Stomach (tissue), 9 donors: Measurements from ENCODE around the gene SUSD2. TPM values are rescaled to one million over a fixed set of nuclear protein-coding genes. Genes with fewer than 3 reads are reported as not detected.

Source experiments
- DNase-seq, 2 donors: peaks; one replicate each; pipeline versions ENCODE4 v3.0.0 to v3.0.0-alpha.2; 2013 to 2019
- H3K27ac ChIP-seq, 5 donors: fragments of 200-600 bp in 4 of 5; sonication (generic) in 4 of 5; one replicate each; pipeline ENCODE4 v1.5.1; 2013 to 2019; ENCODE audit warnings: mild to moderate bottlenecking in 1 of 5, moderate library complexity in 1 of 5
- H3K27me3 ChIP-seq, 3 donors: fragments of 200-600 bp; sonication (generic); one replicate each; pipeline ENCODE4 v1.5.1; 2017 to 2019; ENCODE audit warnings: mixed run types in 1 of 3
- H3K36me3 ChIP-seq, 4 donors: fragments of 200-600 bp; sonication (generic); 1 replicate in 3 of 4; 2 replicates in 1 of 4; pipeline ENCODE4 v1.5.1; 2016 to 2019
- H3K4me1 ChIP-seq, 4 donors: fragments of 200-600 bp; sonication (generic); one replicate each; pipeline ENCODE4 v1.5.1; 2016 to 2019
- H3K4me3 ChIP-seq, 4 donors: fragments of 200-600 bp; sonication (generic) in 3 of 4; one replicate each; pipeline ENCODE4 v1.5.1; 2016 to 2019; ENCODE audit warnings: mild to moderate bottlenecking in 1 of 4
- H3K9me3 ChIP-seq, 4 donors: fragments of 200-600 bp; sonication (generic); one replicate each; pipeline ENCODE4 v1.5.1; 2016 to 2019
- EP300 ChIP-seq: sonication (generic); formaldehyde crosslinking; IDR thresholded peaks from one replicate; pipeline ENCODE4 v1.6.1; 2017; ENCODE audit warnings: antibody characterized with exemption
- POLR2A ChIP-seq, 4 donors: fragments of 450-650 bp; IDR thresholded peaks; one replicate each; pipeline ENCODE4 v1.6.1; 2016; ENCODE audit warnings: antibody characterized with exemption in 4 of 4, control low read depth in 2 of 4, mild to moderate bottlenecking in 1 of 4, moderate library complexity in 1 of 4
- POLR2AphosphoS5 ChIP-seq, 3 donors: sonication (generic); formaldehyde crosslinking; IDR thresholded peaks; one replicate each; pipeline ENCODE4 v1.6.1; 2016; ENCODE audit warnings: antibody characterized with exemption in 3 of 3
- WGBS, 5 donors: extraction: QIAGEN DNeasy Blood & Tissue Kit in 3 of 5; methylation state at CpG; one replicate each; pipeline versions ENCODE4 v1.1.5 to v1.1.7; 2013 to 2018; 5-methylcytosine and 5-hydroxymethylcytosine counted together
- intact Hi-C: fragments of 100-400 bp; cut with DNase I; formaldehyde crosslinking; loops from one replicate; pipeline ENCODE4 v1.15.1; 2023; ENCODE audit warnings: low total_unique reads
- polyA plus RNA-seq, 3 donors: library from polyadenylated mRNA; stranded (reverse); fragments of 200-250 nt; gene quantifications; one replicate each; pipeline ENCODE4 v1.2.3, GENCODE V29; 2013
- total RNA-seq, 5 donors: library from RNA; depleted of rRNA; stranded (reverse); fragments of >200 nt; gene quantifications; one replicate each; pipeline versions ENCODE4 v1.1.0 to v1.2.3, GENCODE V29; 2014 to 2016
- TF ChIP-seq, protein P1 (sequence below), 7 experiments: fragments of 450-650 bp in 4 of 7; fragments of 200-600 bp in 3 of 7; sonication (generic) in 3 of 7; IDR thresholded peaks; one replicate each; pipeline ENCODE4 v1.5.1; 2016 to 2019; ENCODE audit warnings: antibody characterized with exemption in 7 of 7, control low read depth in 2 of 7, mild to moderate bottlenecking in 1 of 7
- donor health status: healthy with polysubstance abuse.
- donor health status: Bipolar disorder and iron deficiency.
- donor health status: healthy.

Gene SUSD2
- total and polyA plus RNA-seq, 8 donors, result 0.58 to 29.9 (median 4.4) TPM

DNA sequence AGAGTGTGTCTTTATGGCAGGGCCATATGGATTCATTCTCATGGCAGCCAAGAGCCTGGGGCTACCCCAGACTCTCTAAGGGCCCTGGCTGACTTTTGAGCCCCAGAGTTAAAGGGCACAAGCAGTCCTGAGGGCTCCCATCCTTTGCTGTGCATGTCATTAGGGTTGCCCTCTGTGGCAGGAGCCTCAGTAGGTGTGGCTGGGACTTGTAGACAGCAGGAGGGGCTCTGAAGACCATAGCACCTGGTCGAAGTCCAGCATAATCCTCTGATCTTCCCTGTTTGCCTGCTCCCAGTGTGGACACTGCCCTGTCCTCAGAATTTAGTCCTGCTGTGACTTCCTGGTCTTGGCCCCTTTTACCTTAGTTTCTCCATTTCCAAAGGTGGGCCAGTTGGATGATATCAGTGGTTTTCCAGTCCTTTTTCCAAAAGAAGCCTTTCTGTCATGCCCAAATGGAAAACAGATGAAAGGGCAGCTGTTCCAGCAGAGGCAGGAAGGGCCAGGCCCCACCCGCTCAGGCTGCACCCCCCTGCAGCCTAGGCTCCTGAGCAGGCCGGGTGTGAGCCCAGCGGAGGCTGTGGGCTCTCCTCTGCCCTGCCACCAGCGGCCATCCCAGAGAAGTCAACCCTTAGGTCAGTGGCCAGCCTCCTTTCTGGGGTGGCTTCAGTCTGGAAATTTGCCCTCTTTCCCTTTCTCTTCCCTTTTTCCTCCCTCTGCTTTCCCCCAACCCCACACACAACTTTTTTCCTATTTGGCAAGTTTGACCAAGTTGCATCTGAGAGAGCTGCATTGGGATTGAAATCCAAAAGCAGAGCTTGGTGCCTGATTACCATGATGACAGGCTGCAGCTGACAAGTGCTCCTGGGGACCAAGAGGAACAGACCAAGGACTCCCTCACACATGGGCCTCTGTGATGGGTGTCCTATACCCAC, 32.8 kb upstream of the SUSD2 start:
- WGBS, 5 donors, result 82 to 89% (median 85%) methylated on average over 4 to 5 of the region's 5 CpGs

DNA sequence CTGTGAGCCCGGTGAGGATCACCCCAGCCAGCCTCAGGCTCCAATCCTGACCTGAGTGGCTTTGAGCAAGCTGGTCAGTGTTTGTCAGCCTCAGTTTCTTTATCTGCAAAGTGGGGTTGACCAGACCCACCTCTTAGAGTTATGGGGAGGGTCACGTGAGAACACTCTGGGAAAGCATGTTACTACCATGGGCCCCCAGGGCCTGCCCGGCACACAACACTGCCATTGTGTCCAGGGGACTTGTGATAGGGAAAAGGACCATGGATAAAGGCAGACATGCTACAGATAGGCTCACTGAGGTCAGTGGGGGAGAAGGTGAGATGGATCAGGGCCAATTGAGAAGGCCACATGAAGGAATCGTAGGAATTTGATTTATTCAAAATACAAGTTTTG, 32.1 kb upstream of the SUSD2 start:
- Histone ChIP-seq H3K27me3 (no peaks in the 10 kb centered on the region), H3K27ac (peak overlapping the region in 3 of 5 donors; percentile 78 to 89 (median 86)), H3K9me3 (no peaks in the 10 kb centered on the region), H3K4me3 (no peak overlapping the region), H3K36me3 (peaks cover 0 to 18% (median 12%) of the 10 kb centered on the region in 4 donors), H3K4me1 (peaks cover 42 to 76% (median 58%) of the 10 kb centered on the region in 4 donors)
- intact Hi-C loops, result no loop called here
- WGBS, 5 donors, result 93 to 98% (median 95%) methylated on average over 4 of the region's 4 CpGs
- TF ChIP-seq, protein P1, sequence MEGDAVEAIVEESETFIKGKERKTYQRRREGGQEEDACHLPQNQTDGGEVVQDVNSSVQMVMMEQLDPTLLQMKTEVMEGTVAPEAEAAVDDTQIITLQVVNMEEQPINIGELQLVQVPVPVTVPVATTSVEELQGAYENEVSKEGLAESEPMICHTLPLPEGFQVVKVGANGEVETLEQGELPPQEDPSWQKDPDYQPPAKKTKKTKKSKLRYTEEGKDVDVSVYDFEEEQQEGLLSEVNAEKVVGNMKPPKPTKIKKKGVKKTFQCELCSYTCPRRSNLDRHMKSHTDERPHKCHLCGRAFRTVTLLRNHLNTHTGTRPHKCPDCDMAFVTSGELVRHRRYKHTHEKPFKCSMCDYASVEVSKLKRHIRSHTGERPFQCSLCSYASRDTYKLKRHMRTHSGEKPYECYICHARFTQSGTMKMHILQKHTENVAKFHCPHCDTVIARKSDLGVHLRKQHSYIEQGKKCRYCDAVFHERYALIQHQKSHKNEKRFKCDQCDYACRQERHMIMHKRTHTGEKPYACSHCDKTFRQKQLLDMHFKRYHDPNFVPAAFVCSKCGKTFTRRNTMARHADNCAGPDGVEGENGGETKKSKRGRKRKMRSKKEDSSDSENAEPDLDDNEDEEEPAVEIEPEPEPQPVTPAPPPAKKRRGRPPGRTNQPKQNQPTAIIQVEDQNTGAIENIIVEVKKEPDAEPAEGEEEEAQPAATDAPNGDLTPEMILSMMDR (IDR thresholded peaks at IDR 0.05), result no peak
- TF ChIP-seq POLR2AphosphoS5 (IDR thresholded peaks at IDR 0.05), result no peak
- no peak for TF ChIP-seq POLR2A (IDR thresholded peaks at IDR 0.05)
- DNase-seq, result no peak

More for the DNA sequence above, 32.8 kb upstream of the SUSD2 start:
- Histone ChIP-seq H3K4me1 (peaks cover 42 to 76% (median 59%) of the 10 kb centered on the region in 4 donors), H3K36me3 (peaks cover 0 to 17% (median 11%) of the 10 kb centered on the region in 4 donors), H3K27me3 (no peaks in the 10 kb centered on the region), H3K27ac (peak overlapping the region in 4 of 5 donors; percentile 65 to 89 (median 82)), H3K4me3 (no peak overlapping the region), H3K9me3 (no peaks in the 10 kb centered on the region)
- intact Hi-C loops, result no loop called here
- no peak for DNase-seq
- no peak for TF ChIP-seq EP300
- TF ChIP-seq, protein P1 (IDR thresholded peaks at IDR 0.05), result no peak
- TF ChIP-seq POLR2AphosphoS5 (IDR thresholded peaks at IDR 0.05), result no peak
- TF ChIP-seq POLR2A (IDR thresholded peaks at IDR 0.05), result no peak

DNA sequence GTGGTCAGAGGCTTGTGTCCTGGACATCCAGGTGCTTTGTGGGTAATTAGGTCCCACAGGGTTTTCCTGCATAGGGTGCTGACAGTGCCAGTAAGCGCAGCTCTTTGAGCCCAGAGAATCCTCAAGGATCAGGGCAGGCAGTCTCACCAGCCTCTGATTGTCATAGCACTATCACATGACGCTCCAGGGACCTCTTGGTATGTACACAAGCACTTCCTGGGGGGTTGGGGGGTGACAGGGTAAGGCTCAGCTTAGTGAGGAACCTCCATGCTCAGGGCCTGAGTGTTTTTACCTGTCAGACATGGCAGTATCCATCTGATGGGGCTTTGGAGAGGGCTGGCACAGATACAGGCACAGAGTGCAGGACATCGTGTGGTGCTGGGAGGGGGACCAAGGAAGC, 27.9 kb upstream of the SUSD2 start:
- intact Hi-C loops, result loop anchor here (10.0 kb wide), 1 partner anchor 139 kb away; the partner anchor contains the start of gene CABIN1
- H3K4me1 ChIP-seq, result peaks cover 31 to 73% (median 54%) of the 10 kb centered on the region in 4 donors
- no peaks in the 10 kb centered on the region for H3K27me3 ChIP-seq
- no peak overlapping the region for H3K4me3 ChIP-seq
- DNase-seq, result peak in 1 of 2 donors; percentile 50
- peak overlapping the region in 4 of 5 donors; percentile 48 to 68 (median 66) for H3K27ac ChIP-seq
- TF ChIP-seq EP300 (no peak), POLR2AphosphoS5 (IDR thresholded peaks at IDR 0.05) (no peak), POLR2A (IDR thresholded peaks at IDR 0.05) (no peak)
- TF ChIP-seq, protein P1 (IDR thresholded peaks at IDR 0.05), result no peak
- no peaks in the 10 kb centered on the region for H3K9me3 ChIP-seq
- H3K36me3 ChIP-seq, result peaks cover 0 to 18% (median 12%) of the 10 kb centered on the region in 4 donors
- WGBS, 5 donors, result 63 to 84% (median 69%) methylated on average over 3 of the region's 3 CpGs

DNA sequence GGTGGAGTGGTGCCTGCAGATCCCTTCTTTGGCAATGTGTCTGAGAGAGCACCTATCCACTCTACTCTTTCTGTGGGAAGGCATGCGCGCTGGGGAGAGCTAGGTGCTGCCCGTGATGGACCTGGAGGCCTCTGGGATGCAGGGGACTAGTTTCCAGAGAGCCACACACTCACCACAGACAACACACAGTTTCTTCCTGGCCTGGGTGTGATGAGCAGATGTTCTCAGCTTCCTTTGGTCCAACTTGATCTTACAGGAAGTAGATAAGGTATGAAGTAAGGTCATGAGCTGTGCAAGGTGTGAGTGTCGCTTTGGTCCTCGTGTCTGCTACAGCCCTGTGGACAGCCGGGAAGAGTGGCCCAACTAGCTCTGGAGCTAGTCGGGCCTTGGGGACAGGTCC, 27.3 kb upstream of the SUSD2 start:
- H3K27ac ChIP-seq, result peak overlapping the region in 4 of 5 donors; percentile 48 to 68 (median 66)
- H3K4me3 ChIP-seq, result no peak overlapping the region
- intact Hi-C loops, result loop anchor here (10.0 kb wide), 1 partner anchor 139 kb away; the partner anchor contains the start of gene CABIN1
- H3K27me3 ChIP-seq, result no peaks in the 10 kb centered on the region
- H3K9me3 ChIP-seq, result no peaks in the 10 kb centered on the region
- peaks cover 31 to 73% (median 55%) of the 10 kb centered on the region in 4 donors for H3K4me1 ChIP-seq
- H3K36me3 ChIP-seq, result peaks cover 0 to 19% (median 12%) of the 10 kb centered on the region in 4 donors
- DNase-seq, result no peak
- TF ChIP-seq EP300, result no peak
- no peak for TF ChIP-seq POLR2A (IDR thresholded peaks at IDR 0.05)
- TF ChIP-seq POLR2AphosphoS5 (IDR thresholded peaks at IDR 0.05), result no peak
- TF ChIP-seq, protein P1 (IDR thresholded peaks at IDR 0.05), result no peak
- 82 to 92% (median 88%) methylated on average over 5 to 7 of the region's 7 CpGs for WGBS, 5 donors
